Gastroesophageal sphincter (tissue), 3 donors: ENCODE data around the gene ELAVL4.

Experiments used
- EP300 ChIP-seq: sonication (generic); formaldehyde crosslinking; IDR thresholded peaks from one replicate; pipeline ENCODE4 v1.6.1; 2017; ENCODE audit warnings: antibody characterized with exemption, mild to moderate bottlenecking
- POLR2A ChIP-seq, 2 donors: fragments of 450-650 bp; IDR thresholded peaks; one replicate each; pipeline ENCODE4 v1.6.1; 2017; ENCODE audit warnings: antibody characterized with exemption in 2 of 2, mild to moderate bottlenecking in 2 of 2, moderate library complexity in 1 of 2
- POLR2AphosphoS5 ChIP-seq: sonication (generic); formaldehyde crosslinking; IDR thresholded peaks from one replicate; pipeline ENCODE4 v1.6.1; 2017; ENCODE audit warnings: antibody characterized with exemption
- TF ChIP-seq, protein P1 (sequence below), 4 experiments: fragments of 200-600 bp in 2 of 4; fragments of 450-650 bp in 2 of 4; sonication (generic) in 1 of 4; IDR thresholded peaks; one replicate each; pipeline ENCODE4 v1.5.1; 2017 to 2019; ENCODE audit warnings: antibody characterized with exemption in 4 of 4, mild to moderate bottlenecking in 2 of 4, moderate library complexity in 2 of 4

DNA sequence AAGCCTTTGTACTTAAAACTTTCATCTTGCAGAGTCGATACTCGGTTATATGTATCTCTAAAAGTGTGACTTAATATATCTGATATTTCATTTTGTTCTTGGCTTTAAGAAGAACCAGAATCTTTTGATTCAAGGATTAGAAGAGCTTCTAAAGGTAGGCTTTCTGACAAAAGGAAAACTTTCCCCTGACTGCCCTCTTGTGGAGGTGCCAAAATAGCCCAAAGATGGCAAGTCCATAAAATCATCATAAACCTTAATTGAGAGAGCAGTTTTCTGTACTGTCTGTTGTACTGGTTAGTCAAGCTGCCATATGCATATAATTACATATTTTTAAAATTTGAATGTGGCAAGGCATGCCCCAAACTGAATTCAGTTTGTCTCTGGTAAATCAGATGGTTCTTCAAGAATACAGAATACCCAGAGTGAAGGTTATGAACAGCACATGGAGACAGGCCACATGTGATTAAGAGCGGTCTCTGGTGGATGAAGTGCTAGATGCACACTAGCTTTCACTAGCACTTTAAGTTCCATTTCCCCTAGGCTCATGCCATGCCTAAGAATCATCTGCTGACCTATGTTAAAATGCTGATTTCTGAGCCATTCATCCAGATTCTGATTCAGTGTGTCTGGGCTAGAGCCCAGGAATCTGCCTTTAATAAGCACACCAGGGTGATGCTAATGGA, 27.7 kb upstream of the ELAVL4 start:
- TF ChIP-seq, protein P1, sequence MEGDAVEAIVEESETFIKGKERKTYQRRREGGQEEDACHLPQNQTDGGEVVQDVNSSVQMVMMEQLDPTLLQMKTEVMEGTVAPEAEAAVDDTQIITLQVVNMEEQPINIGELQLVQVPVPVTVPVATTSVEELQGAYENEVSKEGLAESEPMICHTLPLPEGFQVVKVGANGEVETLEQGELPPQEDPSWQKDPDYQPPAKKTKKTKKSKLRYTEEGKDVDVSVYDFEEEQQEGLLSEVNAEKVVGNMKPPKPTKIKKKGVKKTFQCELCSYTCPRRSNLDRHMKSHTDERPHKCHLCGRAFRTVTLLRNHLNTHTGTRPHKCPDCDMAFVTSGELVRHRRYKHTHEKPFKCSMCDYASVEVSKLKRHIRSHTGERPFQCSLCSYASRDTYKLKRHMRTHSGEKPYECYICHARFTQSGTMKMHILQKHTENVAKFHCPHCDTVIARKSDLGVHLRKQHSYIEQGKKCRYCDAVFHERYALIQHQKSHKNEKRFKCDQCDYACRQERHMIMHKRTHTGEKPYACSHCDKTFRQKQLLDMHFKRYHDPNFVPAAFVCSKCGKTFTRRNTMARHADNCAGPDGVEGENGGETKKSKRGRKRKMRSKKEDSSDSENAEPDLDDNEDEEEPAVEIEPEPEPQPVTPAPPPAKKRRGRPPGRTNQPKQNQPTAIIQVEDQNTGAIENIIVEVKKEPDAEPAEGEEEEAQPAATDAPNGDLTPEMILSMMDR (IDR thresholded peaks at IDR 0.05): no peak
- no peak for TF ChIP-seq POLR2AphosphoS5
- no peak for TF ChIP-seq POLR2A (IDR thresholded peaks at IDR 0.05)
- no peak for TF ChIP-seq EP300
